Measurements from ENCODE around the gene EFNA5. TPM values are rescaled to one million over a fixed set of nuclear protein-coding genes. Genes with fewer than 3 reads are reported as not detected.

EFNA5 gene
- total and polyA plus RNA-seq, 2 of the 13 experiments (the other 11 are each of a cell fraction or from before 2014, with no cell fraction given) = not detected

DNA sequence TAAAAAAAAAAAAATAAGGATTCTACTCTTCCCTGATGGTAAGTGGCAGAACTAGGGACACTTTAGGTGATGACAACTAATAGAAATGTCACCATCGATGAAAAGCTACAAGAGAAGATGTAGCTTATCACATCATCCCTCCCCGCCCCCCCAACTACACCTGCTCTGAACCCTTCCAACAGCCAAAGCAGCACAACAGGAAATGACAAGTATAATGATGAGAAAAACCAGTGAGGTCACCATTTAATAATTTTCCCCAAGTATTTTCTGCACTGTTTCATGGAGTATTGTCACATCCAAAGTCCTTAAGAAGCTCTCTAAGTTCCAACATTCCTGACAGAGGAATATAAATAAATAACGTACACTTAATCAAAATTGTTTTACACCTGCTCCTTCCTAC lies 221.4 kb downstream of the EFNA5 start:
- FAIRE-seq = no peak
- 0 out of 5 replicates have a peak, but pooled peaks cover 0 to 4% of the 10 kb centered on the region in 2 experiments for H3K27me3 ChIP-seq (ENCODE audit: control insufficient read depth in 1 of 2, insufficient read depth in 2 of 2, low read length in 2 of 2)
- ChIA-PET CTCF (ENCODE audit: low intra/inter-chr PET ratio, low total read pairs) (no interaction called here), POLR2A (no interaction called here)
- 8% methylated on average over 3 of the region's 3 CpGs for WGBS (ENCODE audit: low lambda C conversion rate)
- H3K79me2 ChIP-seq (ENCODE audit: insufficient read depth, low read length) = no peaks in the 10 kb centered on the region
- in situ Hi-C loops (cut with HindIII; ENCODE audit: extremely low pct_ligation_motif_present, low pct_unique_long_range_greater_than_20kb) = no loop called here
- no peak for DNase-seq (ENCODE audit: low spot score)
- H3K9me3 ChIP-seq (ENCODE audit: low read length) = no peaks in the 10 kb centered on the region
- no peak overlapping the region for H2AFZ ChIP-seq (ENCODE audit: low read length)
- H4K20me1 ChIP-seq (ENCODE audit: insufficient read depth, low read length) = no peaks in the 10 kb centered on the region
- H3K4me3 ChIP-seq (replicated peaks in 1 of 3; ENCODE audit: insufficient read depth in 1 of 3, low read depth in 2 of 3, low read length in 3 of 3) = no peak overlapping the region
- H3K27ac ChIP-seq (ENCODE audit: extremely low read length, insufficient read depth, low read length) = no peak overlapping the region
- BruUV-seq (replicated peaks) = no TSS peak
- no peak overlapping the region for H3K4me2 ChIP-seq (ENCODE audit: low read depth, low read length)
- no peaks in the 10 kb centered on the region for H3K36me3 ChIP-seq (replicated peaks in 1 of 2; ENCODE audit: control insufficient read depth in 1 of 2, insufficient read depth in 2 of 2, low read length in 2 of 2)
- intact Hi-C loops (cut with micrococcal nuclease; ENCODE audit: unreplicated experiment) = no loop called here
- no peak overlapping the region for H3K9ac ChIP-seq (ENCODE audit: insufficient read depth, low read depth, low read length)
- no peaks in the 10 kb centered on the region for H3K4me1 ChIP-seq (ENCODE audit: insufficient read depth, low read length)
- no peak for ATAC-seq
- TF ChIP-seq ATM (IDR thresholded peaks at IDR 0.05; ENCODE audit: borderline replicate concordance) (no peak), THAP11 (CRISPR knock-in tag; IDR thresholded peaks at IDR 0.05) (no peak), RBM22 (optimal IDR thresholded peaks at IDR 0.05; ENCODE audit: low read length) (no peak)
- TF ChIP-seq, protein P1, sequence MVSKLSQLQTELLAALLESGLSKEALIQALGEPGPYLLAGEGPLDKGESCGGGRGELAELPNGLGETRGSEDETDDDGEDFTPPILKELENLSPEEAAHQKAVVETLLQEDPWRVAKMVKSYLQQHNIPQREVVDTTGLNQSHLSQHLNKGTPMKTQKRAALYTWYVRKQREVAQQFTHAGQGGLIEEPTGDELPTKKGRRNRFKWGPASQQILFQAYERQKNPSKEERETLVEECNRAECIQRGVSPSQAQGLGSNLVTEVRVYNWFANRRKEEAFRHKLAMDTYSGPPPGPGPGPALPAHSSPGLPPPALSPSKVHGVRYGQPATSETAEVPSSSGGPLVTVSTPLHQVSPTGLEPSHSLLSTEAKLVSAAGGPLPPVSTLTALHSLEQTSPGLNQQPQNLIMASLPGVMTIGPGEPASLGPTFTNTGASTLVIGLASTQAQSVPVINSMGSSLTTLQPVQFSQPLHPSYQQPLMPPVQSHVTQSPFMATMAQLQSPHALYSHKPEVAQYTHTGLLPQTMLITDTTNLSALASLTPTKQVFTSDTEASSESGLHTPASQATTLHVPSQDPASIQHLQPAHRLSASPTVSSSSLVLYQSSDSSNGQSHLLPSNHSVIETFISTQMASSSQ (IDR thresholded peaks at IDR 0.05; ENCODE audit: low read depth) = no peak
- TF ChIP-seq, protein P1 (CRISPR knock-in tag; IDR thresholded peaks at IDR 0.05; ENCODE audit: borderline replicate concordance) = no peak
- TF ChIP-seq, protein P2, sequence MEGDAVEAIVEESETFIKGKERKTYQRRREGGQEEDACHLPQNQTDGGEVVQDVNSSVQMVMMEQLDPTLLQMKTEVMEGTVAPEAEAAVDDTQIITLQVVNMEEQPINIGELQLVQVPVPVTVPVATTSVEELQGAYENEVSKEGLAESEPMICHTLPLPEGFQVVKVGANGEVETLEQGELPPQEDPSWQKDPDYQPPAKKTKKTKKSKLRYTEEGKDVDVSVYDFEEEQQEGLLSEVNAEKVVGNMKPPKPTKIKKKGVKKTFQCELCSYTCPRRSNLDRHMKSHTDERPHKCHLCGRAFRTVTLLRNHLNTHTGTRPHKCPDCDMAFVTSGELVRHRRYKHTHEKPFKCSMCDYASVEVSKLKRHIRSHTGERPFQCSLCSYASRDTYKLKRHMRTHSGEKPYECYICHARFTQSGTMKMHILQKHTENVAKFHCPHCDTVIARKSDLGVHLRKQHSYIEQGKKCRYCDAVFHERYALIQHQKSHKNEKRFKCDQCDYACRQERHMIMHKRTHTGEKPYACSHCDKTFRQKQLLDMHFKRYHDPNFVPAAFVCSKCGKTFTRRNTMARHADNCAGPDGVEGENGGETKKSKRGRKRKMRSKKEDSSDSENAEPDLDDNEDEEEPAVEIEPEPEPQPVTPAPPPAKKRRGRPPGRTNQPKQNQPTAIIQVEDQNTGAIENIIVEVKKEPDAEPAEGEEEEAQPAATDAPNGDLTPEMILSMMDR (CRISPR knock-in tag; IDR thresholded peaks at IDR 0.05) = no peak
- TF ChIP-seq, protein P3, sequence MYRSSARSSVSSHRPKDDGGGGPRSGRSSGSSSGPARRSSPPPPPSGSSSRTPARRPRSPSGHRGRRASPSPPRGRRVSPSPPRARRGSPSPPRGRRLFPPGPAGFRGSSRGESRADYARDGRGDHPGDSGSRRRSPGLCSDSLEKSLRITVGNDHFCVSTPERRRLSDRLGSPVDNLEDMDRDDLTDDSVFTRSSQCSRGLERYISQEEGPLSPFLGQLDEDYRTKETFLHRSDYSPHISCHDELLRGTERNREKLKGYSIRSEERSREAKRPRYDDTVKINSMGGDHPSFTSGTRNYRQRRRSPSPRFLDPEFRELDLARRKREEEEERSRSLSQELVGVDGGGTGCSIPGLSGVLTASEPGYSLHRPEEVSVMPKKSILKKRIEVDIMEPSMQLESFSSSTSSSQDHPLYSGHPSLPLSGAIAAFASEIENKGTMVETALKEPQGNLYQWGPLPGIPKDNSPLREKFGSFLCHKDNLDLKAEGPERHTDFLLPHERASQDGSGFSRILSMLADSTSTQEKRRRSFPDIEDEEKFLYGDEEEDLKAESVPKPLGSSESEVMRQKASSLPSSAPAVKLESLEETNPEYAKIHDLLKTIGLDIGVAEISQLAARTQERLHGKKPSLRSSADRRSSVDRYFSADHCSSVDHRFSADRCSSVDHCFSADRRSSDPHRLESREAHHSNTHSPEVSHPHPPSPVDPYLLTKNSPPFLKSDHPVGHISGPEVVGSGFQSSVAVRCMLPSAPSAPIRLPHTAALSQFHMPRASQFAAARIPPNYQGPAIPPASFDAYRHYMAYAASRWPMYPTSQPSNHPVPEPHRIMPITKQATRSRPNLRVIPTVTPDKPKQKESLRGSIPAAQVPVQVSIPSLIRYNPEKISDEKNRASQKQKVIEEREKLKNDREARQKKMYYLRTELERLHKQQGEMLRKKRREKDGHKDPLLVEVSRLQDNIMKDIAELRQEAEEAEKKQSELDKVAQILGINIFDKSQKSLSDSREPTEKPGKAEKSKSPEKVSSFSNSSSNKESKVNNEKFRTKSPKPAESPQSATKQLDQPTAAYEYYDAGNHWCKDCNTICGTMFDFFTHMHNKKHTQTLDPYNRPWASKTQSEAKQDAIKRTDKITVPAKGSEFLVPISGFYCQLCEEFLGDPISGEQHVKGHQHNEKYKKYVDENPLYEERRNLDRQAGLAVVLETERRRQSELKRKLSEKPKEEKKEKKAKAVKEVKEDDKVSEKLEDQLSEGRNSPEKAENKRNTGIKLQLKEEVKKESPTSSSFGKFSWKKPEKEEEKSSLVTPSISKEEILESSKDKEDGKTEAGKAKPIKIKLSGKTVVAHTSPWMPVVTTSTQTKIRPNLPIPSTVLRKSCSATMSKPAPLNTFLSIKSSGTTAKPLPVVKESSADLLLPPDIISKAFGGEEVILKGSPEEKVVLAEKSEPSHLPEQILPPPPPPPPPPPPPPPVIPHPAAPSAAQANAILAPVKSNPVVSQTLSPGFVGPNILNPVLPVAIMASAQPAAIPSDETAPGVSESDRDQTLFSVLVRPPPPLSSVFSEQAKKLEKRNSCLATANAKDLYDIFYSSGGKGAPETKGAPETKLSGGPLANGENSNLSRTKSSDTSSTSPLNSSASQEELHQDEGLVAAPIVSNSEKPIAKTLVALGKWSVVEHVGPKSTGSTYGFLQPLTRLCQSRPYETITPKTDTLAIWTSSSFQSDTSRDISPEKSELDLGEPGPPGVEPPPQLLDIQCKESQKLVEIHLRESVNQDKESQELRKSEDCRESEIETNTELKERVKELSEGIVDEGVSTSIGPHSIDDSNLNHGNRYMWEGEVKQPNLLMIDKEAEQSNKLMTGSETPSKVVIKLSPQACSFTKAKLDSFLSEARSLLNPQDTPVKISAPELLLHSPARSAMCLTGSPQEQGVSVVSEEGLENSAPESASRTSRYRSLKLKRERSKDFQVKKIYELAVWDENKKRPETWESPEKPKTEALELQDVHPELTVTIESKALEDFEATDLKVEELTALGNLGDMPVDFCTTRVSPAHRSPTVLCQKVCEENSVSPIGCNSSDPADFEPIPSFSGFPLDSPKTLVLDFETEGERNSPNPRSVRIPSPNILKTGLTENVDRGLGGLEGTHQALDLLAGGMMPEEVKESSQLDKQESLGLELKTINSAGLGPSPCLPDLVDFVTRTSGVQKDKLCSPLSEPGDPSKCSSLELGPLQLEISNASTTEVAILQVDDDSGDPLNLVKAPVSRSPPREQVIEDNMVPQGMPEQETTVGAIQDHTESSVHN (CRISPR knock-in tag; IDR thresholded peaks at IDR 0.05) = no peak
- TF ChIP-seq, protein P4, sequence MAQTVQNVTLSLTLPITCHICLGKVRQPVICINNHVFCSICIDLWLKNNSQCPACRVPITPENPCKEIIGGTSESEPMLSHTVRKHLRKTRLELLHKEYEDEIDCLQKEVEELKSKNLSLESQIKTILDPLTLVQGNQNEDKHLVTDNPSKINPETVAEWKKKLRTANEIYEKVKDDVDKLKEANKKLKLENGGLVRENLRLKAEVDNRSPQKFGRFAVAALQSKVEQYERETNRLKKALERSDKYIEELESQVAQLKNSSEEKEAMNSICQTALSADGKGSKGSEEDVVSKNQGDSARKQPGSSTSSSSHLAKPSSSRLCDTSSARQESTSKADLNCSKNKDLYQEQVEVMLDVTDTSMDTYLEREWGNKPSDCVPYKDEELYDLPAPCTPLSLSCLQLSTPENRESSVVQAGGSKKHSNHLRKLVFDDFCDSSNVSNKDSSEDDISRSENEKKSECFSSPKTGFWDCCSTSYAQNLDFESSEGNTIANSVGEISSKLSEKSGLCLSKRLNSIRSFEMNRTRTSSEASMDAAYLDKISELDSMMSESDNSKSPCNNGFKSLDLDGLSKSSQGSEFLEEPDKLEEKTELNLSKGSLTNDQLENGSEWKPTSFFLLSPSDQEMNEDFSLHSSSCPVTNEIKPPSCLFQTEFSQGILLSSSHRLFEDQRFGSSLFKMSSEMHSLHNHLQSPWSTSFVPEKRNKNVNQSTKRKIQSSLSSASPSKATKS (CRISPR knock-in tag; IDR thresholded peaks at IDR 0.05) = no peak

All from HepG2 (cell line).